AG10803 (cell line): ENCODE results near the gene GABRQ.

Experiments
- DNase-seq: peaks from one replicate; pipeline ENCODE4 v3.0.0; 2010; ENCODE audit warnings: low read depth
- H3K4me3 ChIP-seq: 2 replicates; pipeline ENCODE4 v1.5.1; 2011; ENCODE audit warnings: mild to moderate bottlenecking, low read length, control low read depth
- CTCF ChIP-seq: conservative IDR thresholded peaks from 2 replicates; pipeline ENCODE4 v1.5.1; 2011; ENCODE audit warnings: mild to moderate bottlenecking, low read length, control low read depth, inconsistent platforms

GABRQ gene

GRCh38 chrX:152637649-152638442, at the start of gene GABRQ:
GABRQ (plus strand) TSS chrX:152637895; CDS start chrX:152638203, 308 bp downstream.
- peak; percentile 0 for DNase-seq
- TF ChIP-seq CTCF: no peak
- no peak within 1 kb of the TSS for H3K4me3 ChIP-seq

- no peak for DNase-seq
- no peak overlapping the region for H3K4me3 ChIP-seq
- TF ChIP-seq CTCF: no peak
Measured at GRCh38 chrX:152588206-152588605, 49.5 kb upstream of the GABRQ start.

- TF ChIP-seq CTCF: no peak
- H3K4me3 ChIP-seq: no peak overlapping the region
- no peak for DNase-seq
Measured at GRCh38 chrX:152600853-152601633, 36.7 kb upstream of the GABRQ start.

GRCh38 chrX:152601848-152602616, 35.7 kb upstream of the GABRQ start:
- DNase-seq: no peak

GRCh38 chrX:152614791-152615190, 22.9 kb upstream of the GABRQ start:
- H3K4me3 ChIP-seq: no peak overlapping the region
- no peak for DNase-seq
- no peak for TF ChIP-seq CTCF

More at GRCh38 chrX:152601848-152602616, 35.7 kb upstream of the GABRQ start:
- no peak overlapping the region for H3K4me3 ChIP-seq
- no peak for TF ChIP-seq CTCF

GRCh38 chrX:152619897-152620296, 17.8 kb upstream of the GABRQ start:
- TF ChIP-seq CTCF: no peak
- DNase-seq: no peak
- no peak overlapping the region for H3K4me3 ChIP-seq
